ENCODE measurements around the gene SAXO2.
"Not testable (repeated sequence)": the region's sequence is repeated elsewhere in the genome, so short reads cannot be mapped to it uniquely, and the experiment has no call there.

Gene SAXO2, protein sequence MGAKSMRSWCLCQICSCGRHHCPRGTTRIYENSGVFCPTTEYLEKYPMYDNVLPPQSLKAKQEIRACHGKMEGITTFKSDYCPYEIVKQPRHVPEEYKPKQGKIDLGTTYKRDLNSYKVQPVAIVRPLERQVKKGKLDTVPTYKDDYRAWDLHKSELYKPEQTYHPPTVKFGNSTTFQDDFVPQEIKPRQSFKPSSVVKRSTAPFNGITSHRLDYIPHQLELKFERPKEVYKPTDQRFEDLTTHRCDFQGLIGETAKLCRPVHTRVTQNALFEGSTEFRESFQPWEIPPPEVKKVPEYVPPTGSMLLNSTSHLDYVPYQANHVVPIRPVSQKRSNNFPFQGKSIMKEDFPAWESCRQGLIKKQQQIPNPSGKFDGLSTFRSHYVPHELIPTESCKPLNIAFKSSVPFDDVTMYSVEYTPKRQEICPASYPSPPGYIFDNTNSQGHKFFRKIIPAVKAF

GRCh38 chr15:82262422-82263026 is at the start of gene SAXO2, which contains the start of gene EFL1:
TSS of gene SAXO2 (plus strand) at chr15:82262818. CDS start at chr15:82262880, 62 bp downstream.
TSS of gene EFL1 (minus strand) at chr15:82262734. CDS start at chr15:82261778, 956 bp downstream.
- DNase-seq (ENCODE audit: extremely low read depth in 1 of 2, low read depth in 1 of 2), result peak; percentile 66 to 86

GRCh38 chr15:82216092-82216491 is 46.5 kb upstream of the SAXO2 start:
- DNase-seq (ENCODE audit: extremely low read depth in 1 of 2, low read depth in 1 of 2), result not testable (repeated sequence)

- not testable (repeated sequence) for DNase-seq (ENCODE audit: extremely low read depth in 1 of 2, low read depth in 1 of 2)
These were observed 41.1 kb upstream of the SAXO2 start for GRCh38 chr15:82221535-82221934.

- no peak for DNase-seq (ENCODE audit: extremely low read depth in 1 of 2, low read depth in 1 of 2)
These were observed 33.9 kb upstream of the SAXO2 start for GRCh38 chr15:82228750-82229149.

DNA sequence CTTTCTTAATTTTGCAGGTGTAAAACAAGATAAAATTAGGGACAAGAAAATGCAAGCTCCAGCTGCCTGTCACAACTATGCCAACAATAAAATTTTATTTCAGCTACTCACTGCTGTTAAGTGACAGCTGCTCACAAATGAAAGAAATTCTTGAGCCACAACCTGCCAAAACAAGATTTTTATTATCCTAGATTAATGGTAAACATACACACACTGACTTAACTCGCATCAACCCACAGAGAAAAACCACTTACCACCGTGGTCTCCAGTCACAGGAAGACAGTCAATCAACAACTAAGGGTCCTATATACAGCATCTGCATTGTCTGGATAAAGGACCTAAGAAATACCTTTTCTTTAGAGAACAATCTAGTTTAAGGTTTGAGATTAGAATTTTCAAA is 31.4 kb upstream of the SAXO2 start:
- DNase-seq (ENCODE audit: extremely low read depth in 1 of 2, low read depth in 1 of 2), result no peak

DNA sequence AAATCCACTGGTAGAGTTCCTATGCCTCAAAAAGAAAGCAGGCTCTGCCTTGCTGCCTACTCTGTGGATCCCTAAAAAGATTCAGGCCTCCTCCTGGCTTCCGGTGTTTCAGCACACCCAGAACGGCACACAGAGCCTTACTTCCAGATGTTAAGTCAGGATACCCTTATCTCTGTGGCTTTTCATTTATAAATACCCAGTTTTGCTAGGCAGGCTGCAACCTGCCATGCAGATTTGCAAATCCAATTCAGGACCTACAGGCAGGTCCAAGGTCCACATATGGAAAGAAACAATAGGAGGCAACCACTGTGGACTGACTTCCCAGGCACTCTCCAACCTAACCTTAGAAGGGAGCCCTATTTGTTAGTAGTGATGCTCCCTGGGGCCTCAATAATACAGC is 30.8 kb upstream of the SAXO2 start:
- no peak for DNase-seq (ENCODE audit: extremely low read depth in 1 of 2, low read depth in 1 of 2)

DNA sequence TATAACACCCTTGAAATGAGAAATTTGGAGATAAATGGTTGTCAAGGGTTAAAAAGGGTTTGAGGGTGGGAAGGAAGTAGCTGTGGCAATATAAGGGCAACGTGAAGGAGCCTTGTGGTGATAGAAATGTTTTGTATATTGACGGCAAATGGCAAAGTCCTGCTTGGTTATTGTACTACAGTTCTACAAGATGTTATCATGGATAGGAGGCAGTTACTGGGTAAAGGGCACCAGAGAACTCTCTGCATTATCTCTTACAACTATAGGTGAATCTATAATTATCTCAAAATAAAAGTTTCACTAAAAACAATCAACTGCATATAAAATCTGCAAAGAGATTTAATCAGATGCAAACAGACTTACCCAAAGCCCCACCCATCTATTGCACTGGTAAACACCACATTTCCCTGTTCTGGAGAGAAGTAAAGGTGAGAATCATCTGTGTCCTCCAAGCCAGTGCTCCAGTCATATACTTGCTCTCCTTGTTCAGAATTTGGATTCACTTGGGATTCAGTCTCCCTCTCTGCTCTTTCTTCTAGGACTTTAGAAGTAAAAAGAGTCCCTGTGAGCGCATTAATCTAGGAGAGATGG is 24.6 kb upstream of the SAXO2 start:
- not testable (repeated sequence) for DNase-seq (ENCODE audit: extremely low read depth in 1 of 2, low read depth in 1 of 2)

DNA sequence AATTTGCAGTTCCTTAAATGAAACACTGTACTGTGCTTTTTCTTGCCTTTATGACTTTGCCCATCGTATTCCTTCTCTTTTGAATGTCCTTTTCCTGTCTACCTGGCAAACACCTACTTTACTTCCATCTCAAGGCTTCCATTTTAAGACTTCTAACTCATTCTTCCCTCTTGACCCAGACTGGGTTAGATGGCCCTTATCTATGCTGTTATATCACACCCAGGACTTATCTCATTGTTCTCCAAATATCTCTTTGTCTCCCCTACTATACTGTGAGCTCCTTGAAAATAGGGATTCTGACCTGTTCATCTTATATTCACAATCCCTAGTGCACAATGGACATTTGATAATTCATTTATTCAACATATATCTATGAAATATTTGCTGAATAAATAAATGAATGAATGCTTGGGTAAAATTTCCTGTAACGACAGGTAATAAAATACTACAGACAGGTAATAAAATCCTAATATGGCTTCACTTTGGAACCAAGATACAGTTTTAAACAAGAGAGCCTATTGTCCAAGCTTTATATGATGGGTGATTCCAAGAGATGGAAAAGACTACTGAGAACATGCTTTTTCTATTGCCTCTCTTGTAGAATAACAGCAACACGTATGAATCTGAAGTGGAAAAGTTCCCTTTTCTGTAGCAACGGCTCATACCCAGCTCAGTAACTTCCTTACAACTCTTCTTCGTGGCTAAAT is 22.8 kb upstream of the SAXO2 start:
- no peak for DNase-seq (ENCODE audit: extremely low read depth in 1 of 2, low read depth in 1 of 2)

DNA sequence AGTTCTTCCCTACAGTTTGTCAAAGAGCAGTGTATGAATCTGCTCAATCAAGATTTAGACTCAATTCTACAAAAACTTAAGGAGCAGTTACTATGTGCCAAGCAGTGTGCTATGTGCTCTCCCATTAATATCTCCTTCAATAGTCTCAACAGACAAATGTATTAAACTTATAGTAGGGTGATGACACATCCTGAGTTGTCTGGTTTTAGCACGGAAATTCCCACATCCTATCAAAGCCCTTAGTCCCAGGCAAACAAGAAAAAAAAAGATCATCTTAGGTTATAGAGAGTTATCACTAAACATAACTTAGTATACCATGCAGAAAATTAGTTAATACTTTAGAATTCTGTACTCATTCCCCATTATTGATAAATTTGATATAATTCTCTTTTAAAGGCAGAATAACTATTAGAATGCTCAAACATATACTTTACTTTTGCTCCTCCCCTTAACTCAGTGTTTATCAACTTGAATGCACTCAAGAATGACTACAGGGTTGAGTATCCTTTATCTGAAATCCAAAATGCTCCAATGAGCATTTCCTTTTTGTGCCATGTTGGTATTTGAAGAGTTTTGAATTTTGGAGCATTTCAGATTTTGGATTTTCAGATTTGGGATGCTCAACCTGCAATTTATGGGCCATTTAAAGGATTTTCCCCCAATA is 20.6 kb upstream of the SAXO2 start:
- not testable (repeated sequence) for DNase-seq (ENCODE audit: extremely low read depth in 1 of 2, low read depth in 1 of 2)

DNA sequence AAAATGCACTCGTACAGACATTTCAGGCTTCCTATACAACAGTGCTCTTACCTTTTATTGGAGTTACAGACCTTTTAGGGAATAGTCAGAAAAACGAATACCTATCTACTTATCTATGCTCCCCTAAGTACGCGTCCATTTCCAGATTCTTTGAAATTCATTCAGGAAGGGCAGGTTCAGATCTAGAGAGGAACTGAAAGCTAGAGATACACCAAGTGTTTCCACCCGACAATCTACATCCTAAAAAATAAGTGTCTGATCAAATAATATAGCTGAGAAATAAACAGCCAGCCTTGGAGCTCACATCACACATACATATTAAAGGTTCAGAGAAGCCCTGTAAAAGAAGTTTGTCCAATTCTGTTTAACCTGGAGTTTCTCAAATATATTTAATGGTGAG is 19.0 kb upstream of the SAXO2 start:
- DNase-seq (ENCODE audit: extremely low read depth in 1 of 2, low read depth in 1 of 2), result not testable (repeated sequence)

DNA sequence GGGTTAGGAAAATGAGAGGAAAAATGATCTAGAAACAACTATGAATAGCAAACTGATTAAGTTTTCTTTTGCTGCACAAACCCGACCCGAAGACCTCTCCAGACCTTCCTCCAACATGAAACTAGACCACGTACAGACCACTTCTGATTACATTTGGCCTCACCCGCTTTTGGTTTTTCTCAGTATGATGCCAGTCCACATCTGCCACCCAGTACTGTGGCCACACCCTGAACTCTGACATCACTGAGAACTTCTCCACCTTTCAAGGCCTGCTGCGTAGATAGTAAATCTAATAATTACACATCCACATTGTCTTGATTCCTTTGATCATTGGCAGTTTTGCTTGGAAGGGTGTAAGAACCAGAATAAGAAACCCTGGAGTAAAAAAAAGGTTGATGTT is 16.7 kb upstream of the SAXO2 start:
- DNase-seq (ENCODE audit: extremely low read depth in 1 of 2, low read depth in 1 of 2), result not testable (repeated sequence)

DNA sequence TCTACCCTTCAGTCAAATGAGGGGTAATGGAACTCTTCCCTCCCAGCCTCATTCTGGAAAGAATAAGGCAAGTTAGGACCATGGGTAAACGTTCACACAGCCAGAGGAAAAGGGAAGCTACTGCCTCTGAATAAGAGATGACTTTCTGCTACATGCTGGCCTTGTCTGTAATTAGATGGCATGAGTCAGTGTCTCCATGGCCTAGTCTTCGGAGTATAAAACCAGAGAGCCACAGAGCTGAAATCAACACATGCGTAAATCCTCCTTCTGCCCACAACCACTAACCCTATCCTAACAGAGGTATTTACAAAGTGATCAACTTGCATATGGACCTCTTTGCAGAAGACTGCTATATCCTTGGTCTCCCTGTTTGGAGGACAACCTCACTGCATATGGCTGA is 14.4 kb upstream of the SAXO2 start:
- DNase-seq (ENCODE audit: extremely low read depth in 1 of 2, low read depth in 1 of 2), result not testable (repeated sequence)

DNA sequence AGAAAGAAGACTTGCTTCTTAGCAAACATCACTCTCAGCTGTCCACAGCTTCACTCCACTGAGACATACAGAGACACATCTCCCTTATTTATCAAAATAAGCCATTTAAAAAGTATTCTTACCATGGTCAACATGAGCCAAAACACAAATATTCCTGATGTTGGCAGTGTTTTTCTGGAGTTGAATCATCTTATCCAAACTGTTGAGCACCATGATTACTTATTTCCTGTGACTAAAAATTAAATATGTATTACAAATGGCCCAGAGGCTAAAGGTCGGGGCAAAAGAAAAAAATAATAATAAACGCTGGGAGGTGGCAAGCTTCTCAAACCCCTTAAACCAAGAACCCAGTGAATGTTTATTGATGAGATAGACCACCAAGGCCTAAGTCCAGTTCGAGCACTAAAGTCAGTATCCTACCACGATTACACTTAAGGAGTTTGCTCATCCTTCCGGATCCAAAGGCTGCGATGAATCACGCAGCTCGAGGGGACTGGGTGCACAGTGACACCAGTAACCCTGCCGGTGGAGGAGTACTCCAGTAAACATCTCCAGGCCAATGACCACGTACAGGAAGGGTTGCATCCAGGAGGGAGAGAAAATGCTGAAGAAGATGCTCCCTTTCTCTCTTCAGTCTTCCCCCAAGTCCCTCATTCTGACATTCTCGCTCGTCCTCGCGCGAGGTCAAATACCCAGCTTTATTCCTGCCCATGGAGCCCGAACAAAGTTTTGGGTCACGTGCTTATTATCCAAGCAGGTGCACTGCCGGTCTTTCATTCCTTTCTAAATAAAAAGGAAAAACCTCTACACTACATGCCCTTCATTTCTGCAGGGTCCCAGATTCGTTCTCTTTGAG is 824 bp upstream of the SAXO2 start:
- DNase-seq (ENCODE audit: extremely low read depth in 1 of 2, low read depth in 1 of 2), result not testable (repeated sequence)

GRCh38 chr15:82263350-82263749 is 732 bp downstream of the SAXO2 start:
- no peak for DNase-seq (ENCODE audit: extremely low read depth in 1 of 2, low read depth in 1 of 2)

DNA sequence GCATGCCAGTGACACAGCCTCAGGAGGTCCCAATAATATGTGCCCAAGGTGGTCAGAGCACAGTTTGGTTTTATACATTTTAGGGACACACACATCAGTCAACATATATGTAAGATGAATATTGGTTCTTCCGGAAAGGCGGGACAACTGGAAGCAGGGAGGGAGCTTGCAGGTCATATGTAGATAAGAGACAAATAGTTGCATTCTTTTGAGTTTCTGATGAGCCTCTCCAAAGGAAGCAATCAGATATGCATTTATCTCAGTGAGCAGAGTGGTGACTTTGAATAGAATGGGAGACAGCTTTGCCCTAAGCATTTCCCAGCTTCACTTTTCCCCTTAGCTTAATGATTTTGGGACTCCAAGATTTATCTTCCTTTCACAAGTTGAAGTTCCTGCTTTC is 4.5 kb downstream of the SAXO2 start:
- DNase-seq (ENCODE audit: extremely low read depth in 1 of 2, low read depth in 1 of 2), result not testable (repeated sequence)

DNA sequence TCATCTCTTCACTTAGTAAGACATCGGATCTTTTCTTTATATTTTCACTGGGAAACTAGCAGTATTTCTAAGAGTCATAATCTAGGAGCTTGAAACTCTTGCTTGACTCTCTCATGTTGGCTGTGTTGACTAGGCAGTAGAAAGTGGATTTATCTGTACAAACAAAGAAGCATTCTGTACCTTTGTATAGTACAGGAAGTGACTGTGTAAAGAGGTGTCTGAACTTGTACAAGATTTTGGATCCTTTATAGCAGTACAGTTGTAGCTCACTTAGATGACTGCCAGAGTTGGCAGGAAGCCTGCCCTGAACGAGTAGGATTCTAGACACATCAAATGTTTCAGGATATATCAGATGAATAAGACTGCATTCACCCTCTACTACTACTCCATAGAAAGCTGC is 5.8 kb downstream of the SAXO2 start:
- not testable (repeated sequence) for DNase-seq (ENCODE audit: extremely low read depth in 1 of 2, low read depth in 1 of 2)

GRCh38 chr15:82272154-82272553 is 9.5 kb downstream of the SAXO2 start:
- no peak for DNase-seq (ENCODE audit: extremely low read depth in 1 of 2, low read depth in 1 of 2)

DNA sequence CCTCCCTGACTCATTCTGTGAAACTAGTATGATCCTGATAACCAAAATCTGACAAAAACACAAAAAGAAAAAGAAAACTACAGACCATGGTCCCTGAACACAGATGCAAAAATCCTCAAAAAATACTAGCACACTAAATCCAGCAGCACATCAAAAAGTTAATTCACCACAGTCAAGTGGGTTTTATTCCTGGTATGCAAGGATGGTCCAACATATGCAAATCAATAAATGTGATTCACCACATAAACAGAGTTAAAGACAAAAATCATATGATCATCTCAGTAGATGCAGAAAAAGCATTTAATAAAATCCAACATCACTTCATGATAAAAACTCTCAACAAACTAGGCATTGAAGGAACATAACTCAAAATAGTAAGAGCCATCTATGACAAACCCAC is 12.8 kb downstream of the SAXO2 start:
- no peak for DNase-seq (ENCODE audit: extremely low read depth in 1 of 2, low read depth in 1 of 2)

DNA sequence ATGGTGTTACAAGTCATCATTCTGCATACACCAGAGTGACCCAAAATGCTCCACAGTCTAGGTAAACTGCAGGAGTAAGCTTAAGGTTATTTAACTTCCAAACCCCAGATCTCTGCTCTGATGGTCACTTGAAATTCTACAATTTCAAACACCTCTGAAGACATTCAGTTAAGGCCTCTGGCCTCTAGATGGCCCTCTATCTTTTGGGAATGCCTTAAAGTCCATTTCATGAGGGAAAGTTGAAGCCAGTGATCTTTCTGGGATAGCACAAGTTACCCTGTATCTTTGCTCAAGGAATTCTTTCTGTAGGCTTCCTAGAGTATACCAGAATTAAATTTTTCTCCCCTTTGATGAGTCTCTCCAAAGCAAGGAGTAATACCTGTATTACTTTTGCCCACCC is 18.7 kb downstream of the SAXO2 start:
- DNase-seq (ENCODE audit: extremely low read depth in 1 of 2, low read depth in 1 of 2), result not testable (repeated sequence)

- not testable (repeated sequence) for DNase-seq (ENCODE audit: extremely low read depth in 1 of 2, low read depth in 1 of 2)
These were observed 19.8 kb downstream of the SAXO2 start for GRCh38 chr15:82282386-82282785.

All from activated CD8-positive, alpha-beta memory T cell treated with anti-CD3 and anti-CD28 coated beads for 1 hour (primary cell).